Right forelimb (tissue), 1 donor: ENCODE measurements around the gene TMEM214.

Experiments used
- DNase-seq: peaks from one replicate; pipeline ENCODE4 v3.0.0-alpha.2; 2018

The TMEM214 gene

DNA sequence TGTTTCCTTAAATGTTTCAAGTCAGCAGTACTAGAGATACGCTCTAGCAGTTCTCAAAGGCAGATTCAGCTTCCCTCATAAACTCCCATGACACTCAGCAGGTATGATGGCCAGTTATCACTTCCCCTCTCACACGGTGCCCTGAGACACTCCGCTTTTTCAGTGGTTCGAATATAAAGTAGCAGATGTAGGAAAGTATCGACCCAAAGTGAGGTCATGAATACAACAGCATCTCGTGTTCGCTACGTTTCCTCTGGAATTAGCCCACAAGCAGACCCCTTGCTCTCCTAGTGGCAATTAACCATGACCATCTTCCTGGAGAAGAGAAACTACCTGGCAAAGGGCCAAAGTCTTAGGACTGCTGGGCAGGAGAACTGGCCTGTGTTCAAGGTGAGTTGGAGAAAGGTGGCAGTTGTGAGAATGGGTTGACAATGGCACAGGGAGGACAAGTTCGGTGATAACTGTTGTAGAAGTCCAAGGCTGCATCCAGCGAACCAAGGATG, 9.4 kb downstream of the TMEM214 start:
- DNase-seq, result no peak

DNA sequence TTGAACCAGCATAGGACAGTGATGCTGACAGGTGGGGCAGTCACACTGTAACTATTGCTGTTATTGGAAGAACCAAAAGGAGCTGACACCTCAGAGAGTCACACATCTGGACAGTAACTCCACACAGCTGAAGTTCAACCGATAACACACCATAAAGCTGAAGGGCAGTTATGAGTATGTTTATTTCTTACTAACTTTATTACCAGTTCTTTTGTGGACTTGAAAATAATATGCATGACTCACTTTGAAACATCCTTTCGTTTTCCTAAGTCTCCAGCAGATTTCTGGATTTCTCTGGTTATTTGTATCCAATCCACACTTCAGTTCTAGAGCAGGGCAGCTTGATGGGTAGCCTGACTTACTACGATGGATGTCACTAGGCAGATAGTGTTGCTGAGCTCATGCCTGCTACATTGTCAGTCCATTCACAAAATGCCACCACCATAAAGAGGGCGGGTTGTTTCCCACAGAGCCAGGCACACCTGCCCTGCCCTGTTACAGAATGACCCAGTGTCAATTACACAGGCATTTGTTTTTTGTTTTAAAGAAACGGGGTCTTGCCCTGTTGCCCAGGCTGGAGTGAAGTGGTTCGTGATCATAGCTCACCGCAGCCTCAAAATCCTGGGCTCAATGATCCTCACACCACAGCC, 10.3 kb downstream of the TMEM214 start:
- no peak for DNase-seq

DNA sequence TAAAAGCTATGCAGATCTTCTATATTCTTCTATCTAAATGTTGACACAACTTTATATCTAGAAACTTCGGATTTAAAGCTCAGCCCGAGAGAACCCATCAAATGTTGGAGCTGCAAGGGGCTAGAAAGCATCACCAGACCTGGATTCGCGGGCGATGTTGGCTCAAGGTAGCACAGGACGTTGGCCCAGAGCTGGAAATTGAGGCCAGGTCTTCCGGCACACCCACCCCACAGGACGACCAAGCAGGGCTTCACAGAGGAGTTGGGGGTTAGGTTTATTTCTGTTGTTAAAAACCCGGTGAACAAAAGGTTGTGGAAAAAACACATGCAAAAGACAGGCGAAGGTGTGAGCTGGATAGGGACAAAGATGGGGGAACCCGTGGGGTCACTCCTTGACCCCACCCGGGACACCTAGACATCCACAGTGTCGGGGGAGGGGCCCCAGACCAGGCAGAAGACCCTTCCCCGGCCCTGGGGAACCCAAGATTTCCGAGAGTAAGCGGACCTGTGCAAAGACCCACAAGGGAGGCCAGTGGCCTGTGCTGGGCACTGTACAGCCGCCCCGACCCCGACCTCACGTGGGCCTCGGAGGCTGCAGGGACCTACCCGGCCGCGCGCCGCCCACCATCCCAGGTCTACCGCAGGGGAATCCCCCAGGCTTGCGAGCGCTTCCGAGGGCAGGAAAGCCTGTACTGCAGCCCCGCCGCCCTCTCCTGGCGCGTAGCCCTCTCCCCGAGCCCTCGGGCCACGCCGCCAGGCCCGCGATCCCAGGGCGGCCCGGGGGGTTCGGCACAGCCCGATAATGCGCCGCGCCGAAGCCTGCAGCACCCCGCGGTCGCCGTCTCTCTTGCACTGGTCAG, 16.9 kb downstream of the TMEM214 start:
- peak; percentile 60 for DNase-seq

DNA sequence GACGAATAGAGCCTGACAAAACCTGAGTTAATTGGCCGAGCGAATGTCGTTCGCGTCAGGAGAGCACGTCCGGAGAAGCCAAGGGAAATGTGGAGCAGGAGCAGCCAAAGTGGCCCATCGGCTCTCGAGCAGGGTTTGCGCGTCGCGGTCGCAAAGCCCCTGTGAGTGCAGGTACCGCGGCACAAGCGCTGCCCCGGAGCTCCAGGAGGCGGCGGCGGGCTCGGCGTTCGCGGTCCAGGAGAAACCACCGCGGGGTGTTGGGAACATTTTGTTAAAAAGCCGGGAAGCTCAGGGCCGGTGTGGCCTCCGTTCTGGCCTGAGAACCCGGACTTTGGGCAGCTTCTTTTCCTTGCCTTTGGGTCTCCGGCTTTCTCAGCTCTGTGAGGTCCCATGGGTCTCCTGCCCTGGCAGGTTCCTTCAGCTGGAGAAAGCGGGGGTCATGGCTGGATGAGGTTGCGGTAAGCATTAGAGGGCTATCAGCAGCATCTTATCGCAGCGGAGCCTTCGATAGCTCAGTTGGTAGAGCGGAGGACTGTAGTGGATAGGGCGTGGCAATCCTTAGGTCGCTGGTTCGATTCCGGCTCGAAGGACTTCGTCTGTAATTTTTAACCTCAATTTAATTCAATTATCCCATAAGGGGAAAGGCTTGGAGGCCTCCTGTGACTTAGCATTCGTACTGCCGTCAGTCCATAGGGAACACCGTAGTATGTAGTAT, 17.7 kb downstream of the TMEM214 start:
- DNase-seq, result peak; percentile 98

GRCh38 chr2:27050996-27051901, 18.5 kb downstream of the TMEM214 start, which contains the start of gene AGBL5:
AGBL5 (plus strand) TSS chr2:27051668; CDS start chr2:27052959, 1,291 bp downstream.
- DNase-seq, result peak; percentile 97

DNA sequence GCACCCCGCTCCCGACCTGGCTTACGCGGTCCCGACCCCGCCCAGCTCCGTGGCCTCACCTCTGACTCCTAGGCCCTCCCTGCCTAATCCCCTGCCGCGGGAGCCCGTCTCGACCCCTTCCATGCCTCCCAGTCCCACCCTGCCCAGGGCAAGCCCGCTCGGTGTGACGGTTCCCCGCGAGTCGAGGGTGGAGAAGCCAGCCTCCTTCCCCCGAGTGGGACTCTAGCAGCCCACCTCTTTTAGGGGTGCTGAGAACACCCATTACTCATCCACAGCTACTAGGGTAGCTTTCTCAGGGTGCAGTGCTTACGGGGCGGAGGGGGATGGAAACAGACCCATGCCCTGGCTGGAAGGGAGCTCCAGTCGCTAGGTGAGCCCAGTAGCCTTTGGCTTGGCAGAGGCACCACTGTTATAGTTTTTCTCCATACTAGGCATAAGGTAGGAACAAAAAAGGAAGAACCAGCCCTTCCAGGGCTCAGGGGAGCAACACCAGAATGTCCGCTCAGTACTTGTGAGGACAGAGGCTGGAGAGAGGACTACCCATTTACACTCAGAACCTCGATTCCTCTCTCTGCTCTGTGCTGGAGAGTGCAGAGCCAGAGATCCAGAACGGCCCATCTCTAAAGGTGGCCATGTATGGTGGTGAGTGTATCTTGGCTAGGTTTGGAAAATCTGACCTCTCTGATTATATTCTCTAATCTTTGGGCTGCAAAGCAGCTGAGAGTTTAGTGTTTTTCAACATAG, 19.3 kb downstream of the TMEM214 start:
- DNase-seq, result no peak

- DNase-seq, result no peak
These were observed 20.6 kb downstream of the TMEM214 start for GRCh38 chr2:27053321-27053720.

GRCh38 chr2:27053776-27054175, 21.0 kb downstream of the TMEM214 start:
- no peak for DNase-seq

GRCh38 chr2:27054721-27055120, 22.0 kb downstream of the TMEM214 start:
- no peak for DNase-seq

GRCh38 chr2:27057184-27057583, 24.4 kb downstream of the TMEM214 start:
- no peak for DNase-seq

- no peak for DNase-seq
These were observed 25.4 kb downstream of the TMEM214 start for GRCh38 chr2:27058210-27058609.

DNA sequence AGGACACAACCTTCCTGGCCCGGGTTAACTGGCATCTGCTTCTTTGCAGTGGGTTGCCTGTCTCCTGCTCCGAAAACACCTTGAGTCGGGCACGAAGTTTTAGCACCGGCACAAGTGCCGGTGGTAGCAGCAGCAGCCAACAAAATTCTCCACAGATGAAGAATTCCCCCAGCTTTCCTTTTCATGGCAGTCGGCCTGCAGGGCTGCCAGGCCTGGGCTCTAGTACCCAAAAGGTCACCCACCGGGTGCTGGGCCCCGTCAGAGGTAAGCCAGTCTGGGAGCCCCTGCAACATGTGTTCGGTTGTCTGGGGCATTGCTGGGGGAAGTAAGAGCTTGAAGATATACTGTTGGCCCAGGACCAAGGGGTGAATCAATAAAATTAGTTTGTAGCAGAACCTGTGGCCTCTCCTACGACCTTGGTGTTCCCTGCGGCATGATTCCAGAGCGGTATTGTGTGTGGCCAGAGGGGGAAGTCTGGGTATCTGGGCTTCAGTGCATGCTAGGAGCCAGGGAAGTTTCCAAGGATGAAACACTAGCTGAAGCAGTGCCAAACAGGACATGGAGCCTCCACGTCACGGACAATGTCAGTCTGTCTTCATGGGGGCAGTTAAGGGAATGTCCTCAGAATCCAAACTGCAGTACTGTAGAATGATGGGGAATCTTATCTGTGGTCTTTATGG, 26.5 kb downstream of the TMEM214 start:
- no peak for DNase-seq

DNA sequence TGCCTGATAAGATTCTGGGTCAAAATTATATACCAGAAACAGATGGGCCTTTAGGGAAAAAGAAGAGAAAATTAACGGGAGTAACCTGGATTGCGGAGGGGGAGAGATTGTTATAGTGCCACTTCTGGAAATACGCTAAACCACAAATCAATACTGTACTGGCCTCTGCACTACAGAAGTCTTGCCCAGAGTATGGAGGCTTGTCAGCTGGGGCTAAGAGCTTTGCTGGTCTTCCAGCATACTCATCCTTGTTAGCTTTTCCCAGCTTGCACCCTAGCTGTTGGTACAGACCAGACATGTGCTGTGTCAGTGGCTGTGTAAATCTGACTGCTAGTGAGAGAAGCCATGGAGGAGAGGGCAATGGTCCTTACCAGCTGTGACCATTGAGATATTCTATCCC, 27.6 kb downstream of the TMEM214 start:
- no peak for DNase-seq

GRCh38 chr2:27065128-27065527, 32.4 kb downstream of the TMEM214 start:
- no peak for DNase-seq

- peak; percentile 13 for DNase-seq
These were observed 34.6 kb downstream of the TMEM214 start for GRCh38 chr2:27067385-27067784.

DNA sequence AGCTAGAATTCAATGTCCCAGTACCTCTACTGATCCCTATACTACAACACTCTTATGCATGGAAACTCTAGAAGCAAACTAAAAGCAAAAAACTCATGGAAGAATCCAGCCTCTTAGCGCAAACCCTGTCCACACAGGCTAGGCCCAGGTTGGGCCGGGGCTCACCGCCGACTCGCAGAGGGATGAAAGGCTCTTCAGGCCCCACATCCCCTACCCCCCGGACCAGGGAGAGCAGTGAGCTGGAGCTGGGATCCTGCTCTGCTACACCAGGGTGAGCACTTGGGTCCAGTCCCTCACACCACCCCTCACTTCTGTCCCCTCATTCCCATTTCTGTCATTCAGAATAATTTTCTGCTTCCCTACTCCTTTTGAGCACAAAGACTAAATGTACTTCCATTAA, 36.7 kb downstream of the TMEM214 start:
- peak; percentile 18 for DNase-seq

- DNase-seq, result no peak
These were observed 37.3 kb downstream of the TMEM214 start for GRCh38 chr2:27069961-27070618.

DNA sequence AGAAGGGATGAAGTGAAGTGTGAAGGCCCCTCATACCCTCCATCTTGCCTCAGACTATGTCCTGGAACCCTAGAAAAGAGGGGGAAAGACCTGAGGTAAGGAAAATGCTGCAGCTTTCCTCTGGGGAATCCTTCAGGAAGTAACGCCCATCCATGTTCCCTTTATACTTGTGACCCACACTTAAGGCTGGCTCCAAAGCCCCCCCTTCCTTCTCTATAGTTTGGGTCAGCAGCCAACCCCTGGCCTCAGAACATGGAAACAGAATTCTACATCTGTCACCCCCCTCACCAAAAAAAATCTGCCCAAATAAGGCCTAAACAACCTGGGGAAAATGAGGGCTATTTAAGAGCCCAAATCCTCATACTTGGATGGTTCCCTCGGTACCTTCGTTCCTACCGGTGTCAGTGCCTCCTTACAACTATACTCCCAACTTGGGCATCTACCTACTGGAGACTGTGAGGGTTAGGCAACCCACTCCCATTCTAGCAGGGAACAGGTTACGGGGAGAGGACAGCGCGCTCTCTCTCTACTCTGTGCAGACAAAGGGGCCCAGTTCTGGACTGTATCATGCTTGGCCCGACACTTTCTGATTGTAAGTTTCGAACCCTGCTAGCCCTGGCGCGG, 38.0 kb downstream of the TMEM214 start:
- no peak for DNase-seq

- peak; percentile 95 for DNase-seq
These were observed 38.7 kb downstream of the TMEM214 start, which contains the start of gene OST4 for GRCh38 chr2:27071277-27071989. OST4 (minus strand) TSS chr2:27071654.
